ENCODE data around the gene CDX2. TPM values are rescaled to one million over a fixed set of nuclear protein-coding genes. Genes with fewer than 3 reads are reported as not detected.

The CDX2 gene
- total RNA-seq, 1 donor from 2014 or later = not detected

- ChIA-PET CTCF (no interaction called here), POLR2A (no interaction called here)
- H3K27ac Mint-ChIP-seq = no peak overlapping the region
- no peak overlapping the region for H3K4me3 Mint-ChIP-seq
- ATAC-seq (ENCODE audit: low read depth) (no peak), DNase-seq (no peak)
- no peaks in the 10 kb centered on the region for H3K36me3 Mint-ChIP-seq (ENCODE audit: low read depth)
- H3K4me1 Mint-ChIP-seq = peaks cover under 1% of the 10 kb centered on the region
- intact Hi-C loops (cut with micrococcal nuclease) = no loop called here
- no peaks in the 10 kb centered on the region for H3K9me3 Mint-ChIP-seq
- TF ChIP-seq, protein P1, sequence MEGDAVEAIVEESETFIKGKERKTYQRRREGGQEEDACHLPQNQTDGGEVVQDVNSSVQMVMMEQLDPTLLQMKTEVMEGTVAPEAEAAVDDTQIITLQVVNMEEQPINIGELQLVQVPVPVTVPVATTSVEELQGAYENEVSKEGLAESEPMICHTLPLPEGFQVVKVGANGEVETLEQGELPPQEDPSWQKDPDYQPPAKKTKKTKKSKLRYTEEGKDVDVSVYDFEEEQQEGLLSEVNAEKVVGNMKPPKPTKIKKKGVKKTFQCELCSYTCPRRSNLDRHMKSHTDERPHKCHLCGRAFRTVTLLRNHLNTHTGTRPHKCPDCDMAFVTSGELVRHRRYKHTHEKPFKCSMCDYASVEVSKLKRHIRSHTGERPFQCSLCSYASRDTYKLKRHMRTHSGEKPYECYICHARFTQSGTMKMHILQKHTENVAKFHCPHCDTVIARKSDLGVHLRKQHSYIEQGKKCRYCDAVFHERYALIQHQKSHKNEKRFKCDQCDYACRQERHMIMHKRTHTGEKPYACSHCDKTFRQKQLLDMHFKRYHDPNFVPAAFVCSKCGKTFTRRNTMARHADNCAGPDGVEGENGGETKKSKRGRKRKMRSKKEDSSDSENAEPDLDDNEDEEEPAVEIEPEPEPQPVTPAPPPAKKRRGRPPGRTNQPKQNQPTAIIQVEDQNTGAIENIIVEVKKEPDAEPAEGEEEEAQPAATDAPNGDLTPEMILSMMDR (IDR thresholded peaks at IDR 0.05) = no peak
- H3K27me3 Mint-ChIP-seq = peaks cover 39% of the 10 kb centered on the region
These were observed 36.0 kb downstream of the CDX2 start for GRCh38 chr13:27933118-27933517.

- H3K4me1 Mint-ChIP-seq = peaks cover 13% of the 10 kb centered on the region
- ATAC-seq (ENCODE audit: low read depth) (no peak), DNase-seq (no peak)
- H3K4me3 Mint-ChIP-seq = no peak overlapping the region
- peaks cover 68% of the 10 kb centered on the region for H3K27me3 Mint-ChIP-seq
- TF ChIP-seq, protein P1 (IDR thresholded peaks at IDR 0.05) = no peak
- no peaks in the 10 kb centered on the region for H3K36me3 Mint-ChIP-seq (ENCODE audit: low read depth)
- intact Hi-C loops (cut with micrococcal nuclease) = no loop called here
- no peak overlapping the region for H3K27ac Mint-ChIP-seq
- ChIA-PET CTCF (interaction anchor here (1.4 kb wide), 1 partner anchor 29 kb away, joined by 3 read pairs; no protein-coding TSS in a partner anchor), POLR2A (no interaction called here)
- no peaks in the 10 kb centered on the region for H3K9me3 Mint-ChIP-seq
These were observed 39.2 kb downstream of the CDX2 start for GRCh38 chr13:27929868-27930267.

DNA sequence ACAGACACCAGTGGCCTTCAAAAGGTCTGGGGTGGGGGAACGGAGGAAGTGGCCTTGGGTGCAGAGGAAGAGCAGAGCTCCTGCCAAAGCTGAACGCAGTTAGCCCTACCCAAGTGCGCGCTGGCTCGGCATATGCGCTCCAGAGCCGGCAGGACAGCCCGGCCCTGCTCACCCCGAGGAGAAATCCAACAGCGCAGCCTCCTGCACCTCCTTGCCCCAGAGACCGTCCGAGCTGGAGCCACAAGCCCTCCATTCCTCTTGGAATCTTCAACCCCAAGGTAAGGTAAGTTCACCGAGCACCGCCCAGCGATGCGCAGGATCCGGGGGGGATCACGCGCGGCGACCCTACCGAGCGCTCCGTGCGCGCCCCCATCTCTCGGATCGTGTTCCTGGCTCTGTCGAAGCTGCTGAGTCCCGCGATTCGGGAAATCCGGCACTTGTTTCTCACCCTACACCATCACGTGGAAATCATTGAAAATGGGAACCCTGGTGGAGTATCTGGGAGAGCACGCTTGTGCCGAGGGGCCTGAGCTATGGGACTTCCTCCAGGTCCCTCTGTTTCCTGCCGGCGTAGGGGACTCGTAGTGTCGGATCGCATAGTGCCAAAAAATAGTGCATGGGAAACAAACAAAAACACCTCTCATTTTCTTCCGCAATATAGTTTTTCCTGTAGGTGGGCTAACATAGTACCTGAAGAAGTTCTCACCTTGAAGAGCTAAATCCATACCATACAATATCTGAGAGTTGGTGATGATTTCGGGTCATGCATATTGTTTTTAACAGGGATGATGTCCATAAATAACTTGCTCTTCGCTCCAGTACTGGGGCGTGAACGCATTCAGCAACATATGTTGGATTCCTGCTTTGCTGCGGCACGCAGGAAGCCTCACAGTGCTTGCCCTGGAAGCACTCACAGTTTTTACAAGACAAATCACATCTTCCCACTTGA is 40.0 kb downstream of the CDX2 start:
- Mint-ChIP-seq H3K36me3 (ENCODE audit: low read depth) (no peaks in the 10 kb centered on the region), H3K4me1 (peaks cover 15% of the 10 kb centered on the region), H3K27me3 (peaks cover 71% of the 10 kb centered on the region), H3K9me3 (no peaks in the 10 kb centered on the region), H3K27ac (no peak overlapping the region), H3K4me3 (no peak overlapping the region)
- POLR2A ChIA-PET = no interaction called here
- intact Hi-C loops (cut with micrococcal nuclease) = no loop called here
- TF ChIP-seq, protein P1 (IDR thresholded peaks at IDR 0.05) = no peak
- no peak for ATAC-seq (ENCODE audit: low read depth)
- CTCF ChIA-PET = interaction anchor here (1.4 kb wide), 1 partner anchor 30 kb away, joined by 3 read pairs; no protein-coding TSS in a partner anchor
- DNase-seq = no peak

DNA sequence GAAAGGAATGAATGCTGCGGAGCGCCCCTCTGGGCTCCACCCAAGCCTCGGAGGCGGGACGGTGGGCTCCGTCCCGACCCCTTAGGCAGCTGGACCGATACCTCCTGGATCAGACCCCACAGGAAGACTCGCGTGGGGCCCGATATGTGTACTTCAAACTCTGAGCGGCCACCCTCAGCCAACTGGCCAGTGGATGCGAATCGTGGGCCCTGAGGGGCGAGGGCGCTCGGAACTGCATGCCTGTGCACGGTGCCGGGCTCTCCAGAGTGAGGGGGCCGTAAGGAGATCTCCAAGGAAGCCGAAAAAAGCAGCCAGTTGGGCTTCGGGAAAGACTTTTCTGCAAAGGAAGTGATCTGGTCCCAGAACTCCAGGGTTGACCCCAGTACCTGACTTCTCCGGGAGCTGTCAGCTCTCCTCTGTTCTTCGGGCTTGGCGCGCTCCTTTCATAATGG is 40.7 kb downstream of the CDX2 start:
- no peak for ATAC-seq (ENCODE audit: low read depth)
- intact Hi-C loops (cut with micrococcal nuclease) = no loop called here
- CTCF ChIA-PET = no interaction called here
- Mint-ChIP-seq H3K36me3 (ENCODE audit: low read depth) (no peaks in the 10 kb centered on the region), H3K4me1 (peaks cover 20% of the 10 kb centered on the region), H3K27ac (no peak overlapping the region), H3K9me3 (no peaks in the 10 kb centered on the region), H3K27me3 (peaks cover 75% of the 10 kb centered on the region), H3K4me3 (no peak overlapping the region)
- TF ChIP-seq, protein P1 (IDR thresholded peaks at IDR 0.05) = no peak
- no peak for DNase-seq
- POLR2A ChIA-PET = no interaction called here

Data from activated B cell treated with CpG ODN at 0.5 μM for 24 hours (primary cell).